ENCODE measurements around the gene INIP.

Gene INIP

GRCh38 chr9:112717661-112718331 is at the start of gene INIP:
Gene INIP (minus strand): TSS chr9:112718117. CDS start chr9:112716485, 1,632 bp downstream.
- DNase-seq = peak; percentile 95

GRCh38 chr9:112765281-112765680 is 47.4 kb upstream of the INIP start:
- no peak for DNase-seq

- DNase-seq = no peak
Observed at GRCh38 chr9:112764837-112765236, 46.9 kb upstream of the INIP start.

- no peak for DNase-seq
Observed at GRCh38 chr9:112764344-112764743, 46.4 kb upstream of the INIP start.

- DNase-seq = no peak
Observed at GRCh38 chr9:112762726-112763518, 45.0 kb upstream of the INIP start.

- DNase-seq = no peak
Observed at GRCh38 chr9:112761912-112762655, 44.2 kb upstream of the INIP start.

GRCh38 chr9:112760821-112761220 is 42.9 kb upstream of the INIP start:
- DNase-seq = no peak

- DNase-seq = no peak
Observed at GRCh38 chr9:112757940-112758339, 40.0 kb upstream of the INIP start.

GRCh38 chr9:112757282-112757883 is 39.5 kb upstream of the INIP start:
- no peak for DNase-seq

- DNase-seq = no peak
Observed at GRCh38 chr9:112755675-112756074, 37.8 kb upstream of the INIP start.

GRCh38 chr9:112755016-112755427 is 37.1 kb upstream of the INIP start:
- no peak for DNase-seq

GRCh38 chr9:112754578-112754977 is 36.7 kb upstream of the INIP start:
- DNase-seq = no peak

- DNase-seq = no peak
Observed at GRCh38 chr9:112753725-112754124, 35.8 kb upstream of the INIP start.

- DNase-seq = no peak
Observed at GRCh38 chr9:112752334-112753125, 34.6 kb upstream of the INIP start.

- peak; percentile 62 for DNase-seq
Observed at GRCh38 chr9:112751056-112751795, 33.3 kb upstream of the INIP start.

GRCh38 chr9:112750764-112751055 is 32.8 kb upstream of the INIP start:
- no peak for DNase-seq

GRCh38 chr9:112750016-112750763 is 32.3 kb upstream of the INIP start, which contains the start of gene SNX30:
Gene SNX30 (plus strand): TSS chr9:112750760. CDS start chr9:112751002, 242 bp downstream.
- DNase-seq = peak; percentile 66

GRCh38 chr9:112747094-112747493 is 29.2 kb upstream of the INIP start:
- no peak for DNase-seq

- DNase-seq = no peak
Observed at GRCh38 chr9:112744177-112744576, 26.3 kb upstream of the INIP start.

GRCh38 chr9:112743216-112743836 is 25.4 kb upstream of the INIP start:
- DNase-seq = no peak

- DNase-seq = no peak
Observed at GRCh38 chr9:112734892-112735291, 17.0 kb upstream of the INIP start.

Data from NCI-H1105 treated with DMSO at 0.1 percent for 48 hours (cell line).